ENCODE data around the gene PRPF39. TPM values are rescaled to one million over a fixed set of nuclear protein-coding genes. Genes with fewer than 3 reads are reported as not detected.

Gene PRPF39
- total RNA-seq, 1 donor from 2014 or later: 97.2 TPM

GRCh38 chr14:45038865-45039264 lies 45.1 kb upstream of the PRPF39 start:
- no peak overlapping the region for H3K9ac ChIP-seq
- H3K9me3 ChIP-seq (ENCODE audit: low read depth): no peaks in the 10 kb centered on the region
- H3F3A ChIP-seq (ENCODE audit: low read depth): no peaks in the 10 kb centered on the region
- peaks cover 32% of the 10 kb centered on the region for H3K36me3 Mint-ChIP-seq
- peaks cover 2% of the 10 kb centered on the region for H3K4me1 Mint-ChIP-seq
- no peaks in the 10 kb centered on the region for H3K79me2 ChIP-seq (ENCODE audit: low read depth)
- H3K27ac ChIP-seq: no peak overlapping the region
- DNase-seq (ENCODE audit: low spot score): no peak
- H2AFZ ChIP-seq (replicated peaks): no peak overlapping the region
- H3K4me1 ChIP-seq: no peaks in the 10 kb centered on the region
- H3K27me3 ChIP-seq: no peaks in the 10 kb centered on the region
- H3K4me2 ChIP-seq: no peak overlapping the region
- TF ChIP-seq EZH2phosphoT487 (IDR thresholded peaks at IDR 0.05) (no peak), EZH2 (IDR thresholded peaks at IDR 0.05) (no peak), CTCF (IDR thresholded peaks at IDR 0.05) (no peak)
- no peaks in the 10 kb centered on the region for H3K27me3 Mint-ChIP-seq (ENCODE audit: insufficient read depth, low read depth)
- H3K9me3 Mint-ChIP-seq: peaks cover 7% of the 10 kb centered on the region
- no peaks in the 10 kb centered on the region for H3K36me3 ChIP-seq
- no peak overlapping the region for H3K4me3 Mint-ChIP-seq
- H3K27ac Mint-ChIP-seq: no peak overlapping the region
- H3K4me3 ChIP-seq: no peak overlapping the region
- H4K20me1 ChIP-seq (ENCODE audit: low read depth): no peaks in the 10 kb centered on the region

- Histone ChIP-seq H2AFZ (replicated peaks) (no peak overlapping the region), H3K36me3 (no peaks in the 10 kb centered on the region), H3K27ac (no peak overlapping the region), H3K9ac (no peak overlapping the region), H3K9me3 (ENCODE audit: low read depth) (no peaks in the 10 kb centered on the region), H3F3A (ENCODE audit: low read depth) (no peaks in the 10 kb centered on the region), H3K4me3 (no peak overlapping the region), H3K27me3 (no peaks in the 10 kb centered on the region), H4K20me1 (ENCODE audit: low read depth) (no peaks in the 10 kb centered on the region), H3K4me2 (no peak overlapping the region), H3K79me2 (ENCODE audit: low read depth) (no peaks in the 10 kb centered on the region), H3K4me1 (no peaks in the 10 kb centered on the region)
- H3K27me3 Mint-ChIP-seq (ENCODE audit: insufficient read depth, low read depth): no peaks in the 10 kb centered on the region
- H3K36me3 Mint-ChIP-seq: peaks cover 30% of the 10 kb centered on the region
- peaks cover 7% of the 10 kb centered on the region for H3K9me3 Mint-ChIP-seq
- no peak for TF ChIP-seq EZH2 (IDR thresholded peaks at IDR 0.05)
- TF ChIP-seq CTCF (IDR thresholded peaks at IDR 0.05): no peak
- TF ChIP-seq EZH2phosphoT487 (IDR thresholded peaks at IDR 0.05): no peak
- no peak for DNase-seq (ENCODE audit: low spot score)
- H3K27ac Mint-ChIP-seq: no peak overlapping the region
- H3K4me1 Mint-ChIP-seq: peaks cover 2% of the 10 kb centered on the region
- no peak overlapping the region for H3K4me3 Mint-ChIP-seq
These were observed 44.5 kb upstream of the PRPF39 start for GRCh38 chr14:45039390-45039789.

GRCh38 chr14:45041641-45042040 lies 42.3 kb upstream of the PRPF39 start:
- H3K4me3 Mint-ChIP-seq: no peak overlapping the region
- H3F3A ChIP-seq (ENCODE audit: low read depth): no peaks in the 10 kb centered on the region
- no peak for TF ChIP-seq EZH2phosphoT487 (IDR thresholded peaks at IDR 0.05)
- TF ChIP-seq CTCF (IDR thresholded peaks at IDR 0.05): no peak
- TF ChIP-seq EZH2 (IDR thresholded peaks at IDR 0.05): no peak
- H3K9ac ChIP-seq: no peak overlapping the region
- no peaks in the 10 kb centered on the region for H3K27me3 Mint-ChIP-seq (ENCODE audit: insufficient read depth, low read depth)
- no peaks in the 10 kb centered on the region for H3K36me3 ChIP-seq
- H3K4me1 ChIP-seq: no peaks in the 10 kb centered on the region
- no peaks in the 10 kb centered on the region for H3K79me2 ChIP-seq (ENCODE audit: low read depth)
- H4K20me1 ChIP-seq (ENCODE audit: low read depth): no peaks in the 10 kb centered on the region
- peaks cover 28% of the 10 kb centered on the region for H3K36me3 Mint-ChIP-seq
- H3K9me3 Mint-ChIP-seq: peaks cover 7% of the 10 kb centered on the region
- H3K27ac Mint-ChIP-seq: no peak overlapping the region
- H2AFZ ChIP-seq (replicated peaks): no peak overlapping the region
- no peak overlapping the region for H3K4me2 ChIP-seq
- H3K4me3 ChIP-seq: no peak overlapping the region
- H3K27ac ChIP-seq: no peak overlapping the region
- H3K9me3 ChIP-seq (ENCODE audit: low read depth): no peaks in the 10 kb centered on the region
- DNase-seq (ENCODE audit: low spot score): no peak
- peaks cover under 1% of the 10 kb centered on the region for H3K4me1 Mint-ChIP-seq
- no peaks in the 10 kb centered on the region for H3K27me3 ChIP-seq
